Measurements from ENCODE around the gene MYO15B.
"Not testable (repeated sequence)": the region's sequence is repeated elsewhere in the genome, so short reads cannot be mapped to it uniquely, and the experiment has no call there.

MYO15B gene

DNA sequence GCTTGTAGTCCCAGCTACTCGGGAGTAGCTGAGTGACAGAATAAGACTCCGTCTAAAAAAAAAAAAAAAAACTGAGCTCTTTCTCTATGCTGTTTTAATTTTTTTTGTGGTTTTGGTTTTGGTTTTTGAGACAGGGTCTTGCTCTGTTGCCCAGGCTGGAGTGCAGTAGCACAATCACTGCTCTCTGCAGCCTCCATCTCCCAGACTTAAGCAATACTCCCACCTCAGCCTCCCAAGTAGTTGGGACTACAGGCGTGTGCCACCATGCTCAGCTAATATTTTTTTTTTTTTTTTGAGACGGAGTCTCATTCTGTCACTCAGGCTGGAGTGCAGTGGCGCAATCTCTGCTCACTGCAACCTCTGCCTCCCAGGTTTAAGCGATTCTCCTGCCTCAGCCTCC, 4.4 kb upstream of the MYO15B start:
- not testable (repeated sequence) for DNase-seq

GRCh38 chr17:75584849-75585175, 2.8 kb upstream of the MYO15B start:
- no peak for DNase-seq

DNA sequence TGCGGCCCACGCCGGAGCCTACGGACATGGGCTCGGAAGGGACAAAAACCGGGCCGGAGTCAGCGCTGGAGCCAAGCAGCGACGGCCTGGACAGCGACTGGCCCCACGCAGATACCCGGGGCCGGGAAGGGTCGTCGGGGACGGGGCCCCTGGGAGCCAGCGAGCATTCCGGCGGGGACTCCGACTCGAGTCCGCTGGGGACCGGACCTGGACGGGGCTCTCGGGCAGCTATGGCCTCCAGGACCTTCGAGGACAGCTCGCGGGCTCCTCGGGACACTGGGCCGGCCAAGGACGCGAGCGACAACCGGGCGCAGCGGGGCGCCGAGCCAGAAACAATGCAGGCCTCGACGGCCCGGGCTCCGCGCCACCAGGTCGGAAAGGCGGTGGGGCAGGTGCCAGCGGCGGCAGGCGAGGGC, 1.0 kb downstream of the MYO15B start:
- DNase-seq, result no peak

DNA sequence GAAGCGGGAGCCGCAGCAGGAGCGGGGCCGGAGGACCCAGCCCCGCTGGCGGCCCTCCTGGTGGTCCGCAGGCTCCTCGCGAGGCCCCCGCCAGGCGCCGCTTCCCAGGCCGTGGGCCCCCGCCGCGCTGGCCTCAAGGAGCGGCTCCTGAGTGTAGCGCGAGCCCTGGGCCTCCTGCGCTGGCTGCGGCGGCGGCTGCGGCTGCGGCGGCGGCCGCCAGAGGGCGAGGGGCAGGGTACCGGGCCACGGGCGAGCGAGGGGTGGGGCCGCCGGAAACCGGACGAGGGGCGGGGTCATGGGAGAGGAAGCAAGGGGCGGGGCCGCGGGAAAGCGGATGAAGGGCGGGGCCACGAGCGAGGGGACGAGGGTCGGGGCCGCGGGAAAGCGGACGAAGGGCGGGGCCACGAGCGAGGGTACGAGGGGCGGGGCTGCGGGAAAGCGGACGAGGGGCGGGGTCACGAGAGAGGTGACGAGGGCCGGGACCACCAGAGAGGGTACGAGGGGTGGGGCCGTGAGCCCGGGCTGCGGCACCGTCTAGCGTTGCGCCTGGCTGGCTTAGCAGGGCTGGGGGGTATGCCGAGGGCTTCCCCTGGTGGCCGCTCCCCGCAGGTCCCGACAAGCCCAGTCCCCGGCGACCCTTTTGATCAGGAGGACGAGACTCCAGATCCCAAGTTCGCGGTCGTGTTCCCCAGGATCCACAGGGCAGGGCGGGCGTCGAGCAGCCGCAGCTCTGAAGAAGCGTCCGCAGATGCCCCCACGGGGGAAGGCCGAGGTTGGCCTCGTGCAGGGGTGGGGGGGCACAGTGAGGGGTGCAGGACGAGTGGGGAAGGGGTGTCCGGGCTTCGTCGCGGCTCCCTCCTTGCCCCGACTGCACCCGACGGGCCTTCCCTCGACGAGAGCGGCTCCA, 1.7 kb downstream of the MYO15B start:
- DNase-seq, result peak; percentile 96

DNA sequence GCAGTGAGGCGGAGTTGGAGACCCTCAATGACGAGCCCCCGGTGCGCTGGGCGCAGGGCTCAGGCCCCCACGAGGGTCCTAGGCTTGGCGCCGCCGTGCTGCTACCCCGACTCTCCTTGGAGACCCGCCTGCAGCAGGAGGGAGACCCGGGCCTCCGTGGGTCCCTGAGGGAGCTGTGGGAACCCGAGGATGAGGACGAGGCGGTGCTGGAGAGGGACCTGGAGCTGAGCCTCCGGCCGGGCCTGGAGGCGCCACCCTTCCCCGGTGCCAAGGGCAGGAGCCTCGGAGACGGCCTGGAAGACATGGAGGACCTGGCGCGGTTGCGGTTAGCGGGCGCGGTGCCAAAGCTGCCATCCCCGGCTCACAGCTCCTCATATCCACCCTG, 2.3 kb downstream of the MYO15B start:
- no peak for DNase-seq

DNA sequence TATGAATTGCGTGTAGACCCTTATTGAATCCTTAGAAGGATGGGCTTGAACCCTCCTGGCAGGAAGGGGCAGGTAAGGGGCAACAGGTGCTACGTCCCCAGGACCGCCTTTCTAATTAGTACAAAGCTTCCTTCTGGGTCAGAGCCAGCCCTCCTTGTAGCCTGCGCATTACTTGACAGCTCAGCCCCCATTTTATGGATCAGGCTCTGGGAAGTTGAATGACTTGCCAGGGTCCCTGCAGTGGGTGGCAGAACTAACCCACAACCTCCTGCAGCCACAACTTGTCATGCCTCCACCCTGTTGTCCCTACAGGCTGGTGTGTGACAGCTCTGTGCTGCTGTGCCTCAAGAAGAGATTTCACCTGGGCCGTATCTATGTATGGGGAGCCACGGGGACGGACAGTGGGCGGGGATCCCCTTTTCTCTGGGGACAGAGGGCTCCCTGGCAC, 2.7 kb downstream of the MYO15B start:
- DNase-seq, result no peak

GRCh38 chr17:75590849-75591721, 3.5 kb downstream of the MYO15B start:
- no peak for DNase-seq

DNA sequence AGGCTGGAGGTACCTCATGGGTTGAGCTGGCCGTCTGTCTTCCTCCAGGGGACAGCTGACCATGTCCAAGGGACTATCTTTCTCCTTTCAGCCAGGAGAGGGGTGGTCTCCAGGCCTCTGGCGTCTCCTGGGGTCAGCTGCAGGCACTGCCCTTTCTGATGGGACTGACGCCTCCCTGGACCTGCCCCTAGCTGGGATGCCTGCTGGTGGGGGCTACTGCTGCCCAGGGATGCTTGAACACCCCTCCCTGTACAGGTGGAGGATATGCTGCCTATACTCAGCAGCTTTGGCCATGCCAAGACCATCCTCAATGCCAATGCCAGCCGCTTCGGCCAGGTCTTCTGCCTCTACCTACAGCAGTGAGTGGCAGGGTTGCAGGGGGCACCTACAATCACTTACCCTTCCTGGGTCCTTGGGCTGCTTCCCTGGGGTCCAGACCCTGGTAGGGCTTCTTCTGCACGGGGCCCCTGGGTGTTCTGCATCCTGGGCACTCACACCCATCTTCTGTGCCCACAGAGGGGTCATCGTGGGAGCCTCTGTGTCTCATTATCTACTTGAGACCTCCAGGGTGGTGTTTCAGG, 4.2 kb downstream of the MYO15B start:
- no peak for DNase-seq

GRCh38 chr17:75592348-75593020, 4.9 kb downstream of the MYO15B start:
- DNase-seq, result no peak

GRCh38 chr17:75593430-75593829, 5.8 kb downstream of the MYO15B start:
- DNase-seq, result not testable (repeated sequence)

- no peak for DNase-seq
These were observed 7.1 kb downstream of the MYO15B start for GRCh38 chr17:75594499-75595283.

DNA sequence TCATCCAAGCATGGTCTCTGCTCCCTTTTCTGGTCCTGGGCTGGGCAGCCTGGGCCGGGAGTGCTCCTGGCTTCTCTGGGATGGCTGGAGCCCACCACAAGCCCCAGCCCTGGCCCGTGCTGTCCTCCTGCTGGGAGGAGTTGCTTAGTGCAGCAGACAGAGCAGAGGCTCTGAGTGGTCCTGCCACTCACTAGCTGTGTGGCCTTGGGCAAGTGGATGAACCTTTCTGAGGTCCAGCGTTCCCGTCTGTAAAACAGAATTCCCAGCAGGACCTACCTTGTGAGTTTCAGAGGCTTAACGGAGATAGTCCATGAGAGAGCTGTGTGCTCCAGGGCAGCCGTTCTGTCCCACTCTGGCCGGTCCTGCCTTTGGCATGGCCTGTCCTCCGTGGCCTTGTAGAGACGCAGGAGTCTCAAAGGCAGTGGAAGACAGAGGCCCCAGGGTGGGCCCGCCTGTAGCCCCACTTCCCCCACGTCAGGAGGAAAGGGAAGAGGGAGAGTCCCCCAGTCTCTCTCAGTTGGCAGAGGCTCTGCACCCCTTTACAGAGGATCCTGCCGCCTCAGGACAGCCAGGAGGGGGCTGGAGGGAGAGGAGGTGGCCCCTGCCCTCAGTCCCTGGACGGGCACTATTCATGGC, 7.8 kb downstream of the MYO15B start:
- DNase-seq, result no peak

- no peak for DNase-seq
These were observed 8.3 kb downstream of the MYO15B start for GRCh38 chr17:75595920-75596313.

DNA sequence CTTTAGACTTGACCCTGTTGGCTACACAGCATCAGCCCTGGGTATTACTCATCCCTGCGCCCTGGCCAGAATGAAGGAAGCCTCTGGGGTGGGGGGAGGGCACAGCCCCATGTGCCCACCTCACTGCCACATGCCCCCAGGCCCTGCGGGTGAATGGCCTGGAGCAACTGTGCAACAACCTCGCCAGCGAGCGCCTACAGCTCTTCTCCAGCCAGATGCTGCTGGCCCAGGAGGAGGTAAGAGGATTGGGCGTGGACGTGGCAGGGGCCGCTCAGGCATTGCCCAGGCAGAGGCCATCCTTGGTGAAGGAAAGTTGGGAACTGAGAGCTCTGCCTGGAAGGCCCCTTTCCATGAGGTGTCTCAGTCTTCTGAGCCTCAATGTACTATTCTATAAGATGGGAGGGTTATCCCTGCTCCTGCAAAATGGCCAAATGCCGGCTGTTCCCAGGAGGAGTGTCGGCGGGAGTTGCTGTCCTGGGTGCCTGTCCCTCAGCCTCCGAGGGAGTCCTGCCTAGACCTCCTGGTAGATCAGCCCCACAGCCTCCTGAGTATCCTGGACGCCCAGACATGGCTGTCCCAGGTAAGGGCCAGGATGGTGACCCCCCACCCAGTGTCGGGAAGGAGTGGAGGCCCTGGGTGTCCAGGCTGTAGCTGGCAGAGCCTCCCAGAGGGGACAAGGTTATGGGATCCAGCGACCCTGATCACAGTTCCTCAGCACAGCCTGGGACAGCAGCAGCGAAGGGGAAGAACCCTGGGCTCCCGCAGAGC, 8.9 kb downstream of the MYO15B start:
- no peak for DNase-seq

- DNase-seq, result peak; percentile 61
These were observed 13.7 kb downstream of the MYO15B start for GRCh38 chr17:75601057-75601987.

DNA sequence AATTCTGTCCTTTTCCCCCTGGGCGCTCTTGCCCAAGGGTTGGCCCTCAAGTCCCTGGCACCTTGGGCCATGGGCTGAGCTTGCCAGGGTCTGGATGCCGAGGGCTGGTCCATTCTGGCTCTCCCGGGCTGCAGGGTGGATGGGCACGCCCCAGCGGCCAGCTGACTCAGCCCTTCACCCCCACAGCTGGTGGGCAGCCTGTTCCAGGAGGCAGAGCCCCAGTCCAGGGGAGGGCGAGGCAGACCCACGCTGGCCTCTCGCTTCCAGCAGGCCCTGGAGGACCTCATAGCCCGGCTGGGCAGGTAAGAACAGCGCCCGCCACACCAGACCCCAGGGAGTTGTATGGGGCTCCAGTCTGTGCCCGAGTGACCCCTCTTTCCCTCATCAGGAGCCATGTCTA, 15.0 kb downstream of the MYO15B start:
- no peak for DNase-seq

- no peak for DNase-seq
These were observed 15.5 kb downstream of the MYO15B start for GRCh38 chr17:75603123-75603522.

GRCh38 chr17:75604034-75604695, 16.6 kb downstream of the MYO15B start:
- DNase-seq, result no peak

DNA sequence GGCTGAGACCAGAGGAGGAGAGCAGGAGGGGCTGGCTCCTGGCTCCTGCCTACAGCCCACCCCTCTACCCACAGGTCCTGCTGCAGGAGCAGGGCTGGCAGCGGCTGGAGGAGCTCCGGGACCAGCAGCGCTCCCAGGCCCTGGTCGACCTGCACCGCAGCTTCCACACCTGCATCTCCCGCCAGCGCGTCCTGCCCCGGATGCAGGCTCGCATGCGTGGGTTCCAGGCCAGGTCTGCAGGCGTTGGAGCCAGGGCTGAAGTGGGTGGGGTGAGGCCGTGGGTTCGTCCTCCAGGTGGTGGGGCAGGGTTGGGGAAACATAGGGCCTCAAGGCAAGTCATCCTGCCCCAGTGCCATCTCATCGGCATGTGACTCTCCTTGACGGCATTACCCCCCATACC, 18.2 kb downstream of the MYO15B start:
- no peak for DNase-seq

All from CD4-positive, alpha-beta T cell treated with Interleukin-12 subunit alpha and Interleukin-12 subunit beta, for 1 hour (primary cell).